ENCODE measurements around the gene HTN1.
"Not testable (repeated sequence)": the region's sequence is repeated elsewhere in the genome, so short reads cannot be mapped to it uniquely, and the experiment has no call there.

The HTN1 gene

DNA sequence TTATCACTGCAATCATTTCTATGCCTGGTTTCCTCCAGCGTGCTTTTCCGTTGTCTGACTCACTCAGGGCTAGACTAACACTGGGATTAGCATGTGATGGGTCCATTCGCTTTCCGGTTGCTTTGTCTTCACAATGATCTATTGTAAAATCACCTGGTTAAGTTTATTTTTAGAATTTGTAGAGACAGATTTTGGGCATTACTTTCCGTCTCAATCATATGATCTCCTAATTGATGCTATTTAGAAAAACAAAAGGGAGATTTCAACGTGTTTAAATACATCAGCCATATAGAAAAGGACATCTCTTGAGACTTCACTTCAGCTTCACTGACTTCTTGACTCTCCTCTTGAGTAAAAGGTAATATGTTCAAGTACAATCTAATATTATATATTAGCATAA, at the start of gene HTN1:
Gene HTN1 (plus strand): TSS at position 301 of the 400 bp plus-strand sequence. CDS start 2,639 bp downstream, outside the sequence.
- DNase-seq; H3K4me1 Mint-ChIP-seq; H3K4me3 Mint-ChIP-seq; ATAC-seq; H3K27me3 Mint-ChIP-seq; H3K27ac Mint-ChIP-seq; H3K9me3 Mint-ChIP-seq; H3K36me3 Mint-ChIP-seq (ENCODE audit: low read depth): not testable (repeated sequence)

DNA sequence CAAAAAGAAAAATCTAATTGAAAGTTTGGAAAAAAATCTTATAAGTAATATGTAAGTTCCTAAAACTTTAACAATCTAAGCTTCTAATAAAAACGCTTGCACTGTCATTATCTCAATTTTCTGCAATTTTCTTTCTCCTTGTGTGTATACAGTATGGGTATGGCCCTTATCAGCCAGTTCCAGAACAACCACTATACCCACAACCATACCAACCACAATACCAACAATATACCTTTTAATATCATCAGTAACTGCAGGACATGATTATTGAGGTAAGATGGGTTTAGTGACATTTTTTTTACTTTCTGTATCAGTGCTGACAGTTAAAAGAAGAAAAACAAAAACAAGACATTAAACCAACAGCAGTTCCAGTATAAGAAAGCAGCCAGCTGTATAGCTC, 49.5 kb upstream of the HTN1 start:
- Mint-ChIP-seq H3K9me3 (no peaks in the 10 kb centered on the region), H3K4me1 (no peaks in the 10 kb centered on the region), H3K36me3 (ENCODE audit: low read depth) (no peaks in the 10 kb centered on the region), H3K27me3 (no peaks in the 10 kb centered on the region), H3K27ac (no peak overlapping the region), H3K4me3 (no peak overlapping the region)
- DNase-seq (no peak), ATAC-seq (no peak)

DNA sequence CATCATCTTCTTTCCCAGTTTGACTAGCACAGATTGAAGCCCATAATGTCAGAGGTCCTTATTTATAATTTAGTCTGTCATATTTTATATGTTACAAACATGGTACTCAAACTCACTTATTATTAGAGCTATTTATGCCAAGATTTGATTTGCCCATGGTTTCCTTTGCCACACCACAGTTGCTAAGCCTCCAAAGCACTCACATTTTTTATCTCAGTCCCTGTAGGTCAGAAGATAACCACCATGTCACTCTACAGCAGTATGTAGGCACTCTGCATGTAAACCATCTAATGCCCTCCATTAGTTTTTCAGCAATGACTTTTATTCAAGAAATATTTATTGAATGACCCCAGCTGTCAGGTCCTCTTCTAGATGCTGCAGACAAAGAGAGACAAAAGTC, 47.7 kb upstream of the HTN1 start:
- Mint-ChIP-seq H3K27me3 (no peaks in the 10 kb centered on the region), H3K4me1 (no peaks in the 10 kb centered on the region), H3K4me3 (no peak overlapping the region), H3K27ac (no peak overlapping the region), H3K36me3 (ENCODE audit: low read depth) (no peaks in the 10 kb centered on the region), H3K9me3 (no peaks in the 10 kb centered on the region)
- no peak for ATAC-seq
- DNase-seq = no peak

DNA sequence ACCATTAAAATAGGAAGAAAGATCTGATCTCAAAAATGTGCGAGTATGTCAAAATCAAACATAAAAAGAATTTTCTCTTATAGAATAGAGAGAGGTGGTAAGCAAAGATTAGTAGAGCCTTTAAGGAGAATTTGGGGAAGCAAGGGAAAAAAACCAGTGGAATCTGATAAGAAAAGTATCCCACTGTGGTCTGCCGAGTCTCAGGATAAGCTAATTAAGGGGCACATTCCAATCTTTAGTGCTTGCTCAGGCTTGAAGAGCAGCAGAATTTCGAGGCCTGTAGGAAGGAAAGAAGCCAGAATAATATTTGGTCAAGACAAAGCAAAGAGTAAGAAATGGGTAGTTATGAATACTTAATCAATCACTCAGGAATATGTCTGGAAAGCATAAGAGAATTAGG, 41.5 kb upstream of the HTN1 start:
- no peak overlapping the region for H3K27ac Mint-ChIP-seq
- H3K27me3 Mint-ChIP-seq = no peaks in the 10 kb centered on the region
- ATAC-seq = no peak
- no peak overlapping the region for H3K4me3 Mint-ChIP-seq
- no peak for DNase-seq
- H3K36me3 Mint-ChIP-seq (ENCODE audit: low read depth) = no peaks in the 10 kb centered on the region
- H3K4me1 Mint-ChIP-seq = no peaks in the 10 kb centered on the region
- no peaks in the 10 kb centered on the region for H3K9me3 Mint-ChIP-seq

DNA sequence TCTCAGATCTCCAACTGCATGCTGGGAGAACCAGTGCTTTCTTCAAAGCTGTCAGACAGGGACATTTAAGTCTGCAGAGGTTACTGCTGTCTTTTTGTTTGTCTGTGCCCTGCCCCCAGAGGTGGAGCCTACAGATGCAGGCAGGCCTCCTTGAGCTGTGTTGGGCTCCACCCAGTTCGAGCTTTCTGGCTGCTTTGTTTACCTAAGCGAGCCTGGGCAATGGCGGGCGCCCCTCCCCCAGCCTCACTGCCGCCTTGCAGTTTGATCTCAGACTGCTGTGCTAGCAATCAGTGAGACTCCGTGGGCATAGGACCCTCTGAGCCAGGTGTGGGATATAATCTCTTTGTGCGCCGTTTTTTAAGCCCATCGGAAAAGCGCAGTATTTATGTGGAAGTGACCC, 31.2 kb upstream of the HTN1 start:
- H3K36me3 Mint-ChIP-seq (ENCODE audit: low read depth); H3K27me3 Mint-ChIP-seq; H3K4me3 Mint-ChIP-seq; H3K27ac Mint-ChIP-seq; H3K9me3 Mint-ChIP-seq; H3K4me1 Mint-ChIP-seq; ATAC-seq; DNase-seq: not testable (repeated sequence)

DNA sequence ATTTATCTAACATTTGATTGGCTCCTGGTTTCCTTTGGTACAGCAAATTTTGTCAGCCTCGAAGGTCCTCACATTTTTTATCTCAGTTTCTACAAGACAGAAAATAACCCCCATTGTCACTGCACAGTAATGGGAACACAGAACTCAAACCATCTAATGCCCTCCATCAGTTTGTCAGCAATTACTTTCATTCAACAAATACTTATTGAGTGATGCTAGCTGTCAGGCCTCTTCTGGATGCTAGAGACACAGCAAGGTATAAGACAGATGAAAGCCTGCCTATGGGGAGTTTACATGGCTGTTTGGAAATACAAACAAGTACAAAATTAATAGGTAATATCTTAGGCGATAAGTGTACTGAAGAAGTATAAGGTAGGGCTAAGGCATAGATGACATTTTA, 27.0 kb upstream of the HTN1 start:
- no peaks in the 10 kb centered on the region for H3K4me1 Mint-ChIP-seq
- no peaks in the 10 kb centered on the region for H3K9me3 Mint-ChIP-seq
- ATAC-seq (no peak), DNase-seq (no peak)
- H3K4me3 Mint-ChIP-seq = no peak overlapping the region
- no peaks in the 10 kb centered on the region for H3K27me3 Mint-ChIP-seq
- H3K27ac Mint-ChIP-seq = no peak overlapping the region
- H3K36me3 Mint-ChIP-seq (ENCODE audit: low read depth) = no peaks in the 10 kb centered on the region

DNA sequence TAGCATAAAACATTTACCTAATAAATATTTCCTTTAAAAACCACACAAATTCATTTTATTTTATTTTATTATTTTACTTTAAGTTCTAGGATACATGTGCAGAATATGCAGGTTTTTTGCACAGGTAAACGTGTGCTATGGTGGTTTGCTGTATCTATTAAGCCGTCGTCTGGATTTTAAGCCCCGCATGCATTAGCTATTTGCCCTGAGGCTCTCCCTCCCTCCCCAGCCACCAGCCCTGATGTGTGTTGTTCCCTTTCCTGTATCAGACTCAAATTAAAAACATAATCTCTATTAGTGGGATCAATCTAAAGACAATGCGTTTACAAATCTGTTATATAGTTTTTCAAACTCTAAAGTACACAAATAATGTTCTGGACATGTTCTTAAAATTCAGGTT, 23.2 kb upstream of the HTN1 start:
- Mint-ChIP-seq H3K9me3 (no peaks in the 10 kb centered on the region), H3K4me3 (no peak overlapping the region), H3K27ac (no peak overlapping the region), H3K27me3 (no peaks in the 10 kb centered on the region), H3K36me3 (ENCODE audit: low read depth) (no peaks in the 10 kb centered on the region), H3K4me1 (no peaks in the 10 kb centered on the region)
- no peak for DNase-seq
- ATAC-seq = no peak

DNA sequence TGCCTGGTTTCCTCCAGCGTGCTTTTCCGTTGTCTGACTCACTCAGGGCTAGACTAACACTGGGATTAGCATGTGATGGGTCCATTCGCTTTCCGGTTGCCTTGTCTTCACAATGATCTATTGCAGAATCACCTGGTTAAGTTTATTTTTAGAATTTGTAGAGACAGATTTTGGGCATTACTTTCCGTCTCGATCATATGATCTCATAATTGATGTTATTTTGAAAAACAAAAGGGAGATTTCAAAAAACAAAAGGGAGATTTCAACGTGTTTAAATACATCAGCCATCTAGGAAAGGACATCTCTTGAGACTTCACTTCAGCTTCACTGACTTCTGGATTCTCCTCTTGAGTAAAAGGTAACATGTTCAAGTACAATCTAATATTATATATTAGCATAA, 22.1 kb upstream of the HTN1 start, which contains the start of gene HTN3:
Gene HTN3 (plus strand): TSS at position 301 of the 400 bp plus-strand sequence. CDS start 2,282 bp downstream, outside the sequence.
- not testable (repeated sequence) for H3K4me1 Mint-ChIP-seq; ATAC-seq; DNase-seq; H3K27me3 Mint-ChIP-seq; H3K9me3 Mint-ChIP-seq; H3K27ac Mint-ChIP-seq; H3K36me3 Mint-ChIP-seq (ENCODE audit: low read depth); H3K4me3 Mint-ChIP-seq

DNA sequence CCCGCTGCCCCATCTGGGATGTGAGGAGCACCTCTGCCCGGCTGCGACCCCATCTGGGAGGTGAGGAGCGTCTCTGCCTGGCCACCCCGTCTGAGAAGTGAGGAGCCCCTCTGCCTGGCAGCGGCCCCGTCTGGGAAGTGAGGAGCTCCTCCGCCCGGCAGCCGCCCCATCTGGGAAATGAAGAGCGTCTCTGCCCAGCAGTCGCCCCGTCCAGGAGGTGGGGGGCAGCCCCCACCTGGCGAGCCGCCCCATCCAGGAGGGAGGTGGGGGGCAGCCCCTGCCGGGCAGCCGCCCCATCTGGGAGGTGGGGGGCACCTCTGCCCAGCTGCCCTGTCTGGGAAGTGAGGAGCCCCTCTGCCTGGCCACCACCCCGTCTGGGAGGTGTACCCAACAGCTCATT, 12.7 kb upstream of the HTN1 start:
- not testable (repeated sequence) for H3K36me3 Mint-ChIP-seq (ENCODE audit: low read depth); ATAC-seq; H3K9me3 Mint-ChIP-seq; H3K27ac Mint-ChIP-seq; DNase-seq; H3K4me1 Mint-ChIP-seq; H3K4me3 Mint-ChIP-seq; H3K27me3 Mint-ChIP-seq

DNA sequence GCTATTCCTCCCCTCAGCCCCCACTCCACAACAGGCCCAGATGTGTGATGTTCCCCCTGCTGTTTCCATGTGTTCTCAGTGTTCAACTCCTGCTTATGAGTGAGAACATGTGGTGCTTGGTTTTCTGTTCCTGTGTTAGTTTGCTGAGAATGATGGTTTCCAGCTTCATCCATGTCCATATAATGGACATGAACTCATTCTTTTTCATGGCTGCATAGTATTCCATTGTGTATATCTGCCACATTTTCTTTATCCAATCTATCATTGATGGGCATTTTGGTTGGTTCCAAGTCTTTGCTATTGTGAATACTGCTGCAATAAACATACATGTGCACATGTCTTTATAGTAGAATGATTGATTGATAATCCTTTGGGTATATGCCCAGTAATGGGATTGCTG, 10.3 kb upstream of the HTN1 start:
- ATAC-seq; H3K4me3 Mint-ChIP-seq; DNase-seq; H3K27ac Mint-ChIP-seq; H3K4me1 Mint-ChIP-seq; H3K36me3 Mint-ChIP-seq (ENCODE audit: low read depth); H3K9me3 Mint-ChIP-seq; H3K27me3 Mint-ChIP-seq: not testable (repeated sequence)

DNA sequence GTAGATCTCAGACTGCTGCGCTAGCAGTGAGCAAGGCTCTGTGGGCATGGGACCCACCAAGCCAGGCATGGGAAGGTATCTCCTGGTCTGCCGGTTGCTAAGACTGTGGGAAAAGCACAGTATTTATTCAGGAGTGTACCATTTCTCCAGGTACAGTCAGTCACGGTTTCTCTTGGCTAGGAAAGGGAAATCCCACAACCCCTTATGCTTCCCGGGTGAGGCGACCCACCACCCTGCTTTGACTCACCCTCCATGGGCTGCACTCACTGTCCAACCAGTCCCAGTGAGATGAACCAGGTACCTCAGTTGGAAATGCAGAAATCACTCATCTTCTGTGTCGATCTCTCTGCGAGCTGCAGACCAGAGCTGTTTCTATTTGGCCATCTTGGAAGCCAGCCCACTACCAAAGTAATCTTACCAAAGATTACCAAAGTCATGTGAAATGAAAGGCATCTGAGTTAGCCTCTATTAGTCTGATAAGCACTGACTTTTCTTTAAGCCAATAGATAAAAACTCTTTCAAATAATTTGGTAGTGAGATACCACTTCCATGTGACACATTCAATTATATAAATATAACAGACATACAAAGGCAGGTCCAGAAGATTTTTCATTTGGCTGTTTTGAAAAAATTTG, 8.5 kb upstream of the HTN1 start:
- Mint-ChIP-seq H3K27me3 (no peaks in the 10 kb centered on the region), H3K4me1 (no peaks in the 10 kb centered on the region)
- no peak for DNase-seq

DNA sequence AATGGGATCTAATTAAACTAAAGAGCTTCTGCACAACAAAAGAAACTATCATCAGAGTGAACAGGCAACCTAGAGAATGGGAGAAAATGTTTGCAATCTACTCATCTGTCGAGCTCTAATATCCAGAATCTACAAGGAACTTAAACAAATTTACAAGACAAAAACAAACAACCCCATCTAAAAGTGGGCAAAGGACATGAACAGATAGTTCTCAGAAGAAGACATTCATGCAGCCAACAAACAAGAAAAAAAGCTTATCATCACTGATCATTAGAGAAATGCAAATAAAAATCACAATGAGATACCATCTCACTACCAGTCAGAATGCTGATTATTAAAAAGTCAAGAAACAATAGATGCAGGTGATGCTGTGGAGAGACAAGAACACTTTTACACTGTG, 6.3 kb downstream of the HTN1 start:
- not testable (repeated sequence) for H3K4me1 Mint-ChIP-seq; H3K9me3 Mint-ChIP-seq; H3K36me3 Mint-ChIP-seq (ENCODE audit: low read depth); ATAC-seq; H3K4me3 Mint-ChIP-seq; H3K27ac Mint-ChIP-seq; DNase-seq; H3K27me3 Mint-ChIP-seq

More for the DNA sequence above, 8.5 kb upstream of the HTN1 start:
- H3K36me3 Mint-ChIP-seq (ENCODE audit: low read depth) = no peaks in the 10 kb centered on the region
- peaks cover 9% of the 10 kb centered on the region for H3K9me3 Mint-ChIP-seq
- ATAC-seq = no peak
- H3K4me3 Mint-ChIP-seq = no peak overlapping the region
- no peak overlapping the region for H3K27ac Mint-ChIP-seq

DNA sequence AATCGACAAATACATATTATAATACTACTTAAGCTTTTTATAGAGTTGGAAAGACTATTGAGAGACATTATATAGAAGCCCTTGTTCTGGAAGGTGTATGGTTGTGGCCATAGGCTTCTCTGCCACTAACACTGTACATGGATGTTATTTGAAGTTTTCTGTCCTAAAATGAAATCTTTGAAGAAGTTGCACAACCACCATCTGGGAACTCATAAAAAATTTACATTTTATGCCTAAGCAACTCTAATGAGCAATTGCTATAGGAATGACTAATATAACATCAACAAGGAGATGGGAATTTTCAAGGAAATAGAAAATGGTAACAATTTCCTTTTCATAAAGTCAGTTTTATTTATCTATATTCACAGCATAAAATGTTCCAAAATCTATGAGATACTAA, 7.4 kb downstream of the HTN1 start:
- Mint-ChIP-seq H3K4me1 (no peaks in the 10 kb centered on the region), H3K9me3 (peaks cover 6% of the 10 kb centered on the region), H3K27ac (no peak overlapping the region), H3K27me3 (no peaks in the 10 kb centered on the region), H3K36me3 (ENCODE audit: low read depth) (no peaks in the 10 kb centered on the region), H3K4me3 (no peak overlapping the region)
- ATAC-seq (no peak), DNase-seq (no peak)

DNA sequence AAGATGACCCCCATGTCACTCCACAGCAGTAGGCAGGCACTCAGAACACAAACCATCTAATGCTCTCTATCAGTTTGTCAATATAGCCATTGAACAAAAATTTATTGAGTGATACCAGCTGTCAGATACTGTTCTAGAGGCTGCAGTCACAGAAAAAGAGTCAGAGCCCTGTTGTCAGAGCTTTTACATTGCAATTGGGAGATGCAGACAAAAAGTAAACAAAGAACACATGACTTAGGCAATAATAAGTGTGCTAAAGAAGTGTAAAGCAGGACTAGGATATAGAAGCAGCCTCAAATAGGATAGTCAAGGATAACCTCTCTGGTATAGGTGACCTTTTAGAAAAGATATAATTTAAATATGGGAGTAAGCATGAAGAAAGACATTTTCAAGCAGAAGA, 8.9 kb downstream of the HTN1 start:
- Mint-ChIP-seq H3K9me3 (peaks cover 6% of the 10 kb centered on the region), H3K27ac (no peak overlapping the region), H3K4me3 (no peak overlapping the region), H3K36me3 (ENCODE audit: low read depth) (no peaks in the 10 kb centered on the region), H3K4me1 (no peaks in the 10 kb centered on the region), H3K27me3 (no peaks in the 10 kb centered on the region)
- DNase-seq (no peak), ATAC-seq (no peak)

DNA sequence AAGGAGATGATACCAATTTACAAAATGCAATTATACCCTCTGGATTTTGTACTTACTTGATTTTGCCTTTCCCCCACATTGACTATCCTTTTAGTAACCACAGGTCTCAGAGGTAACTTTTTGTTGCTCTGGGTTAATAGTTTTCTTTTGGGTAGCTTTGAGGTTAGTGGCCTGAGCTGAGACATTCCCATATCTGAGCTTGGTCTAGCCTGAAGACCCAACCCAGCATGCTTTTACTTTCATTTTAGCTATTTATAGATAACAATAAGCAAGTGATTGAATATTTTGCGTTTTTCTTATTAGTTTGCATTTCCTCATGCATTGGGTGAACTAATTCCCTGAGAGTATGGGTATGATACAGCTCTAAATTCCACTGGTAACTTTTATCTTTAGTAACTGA, 11.8 kb downstream of the HTN1 start:
- H3K27ac Mint-ChIP-seq = no peak overlapping the region
- H3K4me1 Mint-ChIP-seq = no peaks in the 10 kb centered on the region
- no peak overlapping the region for H3K4me3 Mint-ChIP-seq
- DNase-seq (no peak), ATAC-seq (no peak)
- no peaks in the 10 kb centered on the region for H3K36me3 Mint-ChIP-seq (ENCODE audit: low read depth)
- no peaks in the 10 kb centered on the region for H3K9me3 Mint-ChIP-seq
- H3K27me3 Mint-ChIP-seq = no peaks in the 10 kb centered on the region

DNA sequence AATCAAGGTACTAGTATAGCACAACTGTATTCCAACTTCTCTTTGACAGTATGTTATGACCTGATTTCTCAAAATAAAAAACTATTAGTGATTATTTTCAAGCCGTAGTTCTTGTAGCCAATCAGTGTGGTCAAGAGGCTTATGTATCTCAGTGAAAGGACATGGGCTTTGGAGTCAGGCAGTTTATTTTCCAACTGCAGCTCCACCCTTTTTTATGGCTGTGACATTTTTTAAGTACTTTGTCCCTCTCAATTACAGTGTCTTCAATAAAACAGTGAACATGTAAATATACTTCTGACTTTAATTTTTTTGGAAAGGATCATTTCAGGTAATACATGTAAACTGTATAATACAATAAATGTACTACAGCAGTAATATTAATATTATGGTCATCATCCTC, 30.0 kb downstream of the HTN1 start:
- Mint-ChIP-seq H3K4me1 (no peaks in the 10 kb centered on the region), H3K36me3 (ENCODE audit: low read depth) (no peaks in the 10 kb centered on the region), H3K4me3 (no peak overlapping the region), H3K27me3 (no peaks in the 10 kb centered on the region), H3K9me3 (no peaks in the 10 kb centered on the region), H3K27ac (no peak overlapping the region)
- ATAC-seq (no peak), DNase-seq (no peak)

Measured in activated naive CD8-positive, alpha-beta T cell treated with anti-CD3 and anti-CD28 coated beads, Interleukin-2, amount 50 U/mL, for 24 hours (primary cell).